HG03196 (cell line): Measurements from ENCODE around the gene CD2.

Experiments
- ATAC-seq: cut with Tn5 transposase; IDR thresholded peaks from one replicate; pipeline ENCODE4 v1.9.1; 2021; ENCODE audit not compliant: unreplicated experiment

CD2 gene

GRCh38 chr1:116754198-116754977 is at the start of gene CD2:
Gene CD2 (plus strand): TSS chr1:116754430. CDS start chr1:116754493, 63 bp downstream.
- no peak for ATAC-seq

GRCh38 chr1:116706123-116706522 is 48.1 kb upstream of the CD2 start:
- ATAC-seq = no peak

GRCh38 chr1:116706841-116707240 is 47.4 kb upstream of the CD2 start:
- no peak for ATAC-seq

GRCh38 chr1:116708255-116708900 is 45.9 kb upstream of the CD2 start:
- no peak for ATAC-seq

GRCh38 chr1:116709666-116710167 is 44.5 kb upstream of the CD2 start:
- ATAC-seq = no peak

GRCh38 chr1:116710420-116711262 is 43.6 kb upstream of the CD2 start:
- no peak for ATAC-seq

GRCh38 chr1:116711263-116711840 is 42.9 kb upstream of the CD2 start:
- no peak for ATAC-seq

- ATAC-seq = no peak
Observed at GRCh38 chr1:116712510-116712909, 41.7 kb upstream of the CD2 start.

GRCh38 chr1:116713474-116713873 is 40.8 kb upstream of the CD2 start:
- ATAC-seq = no peak

- no peak for ATAC-seq
Observed at GRCh38 chr1:116716391-116716790, 37.8 kb upstream of the CD2 start.

- no peak for ATAC-seq
Observed at GRCh38 chr1:116717318-116717717, 36.9 kb upstream of the CD2 start.

GRCh38 chr1:116720364-116721038 is 33.7 kb upstream of the CD2 start:
- no peak for ATAC-seq

- ATAC-seq = no peak
Observed at GRCh38 chr1:116721039-116721405, 33.2 kb upstream of the CD2 start.

GRCh38 chr1:116721451-116722007 is 32.7 kb upstream of the CD2 start:
- no peak for ATAC-seq

GRCh38 chr1:116722016-116722838 is 32.0 kb upstream of the CD2 start:
- ATAC-seq = no peak

GRCh38 chr1:116724765-116725375 is 29.4 kb upstream of the CD2 start:
- no peak for ATAC-seq

GRCh38 chr1:116725798-116726197 is 28.4 kb upstream of the CD2 start:
- no peak for ATAC-seq

- no peak for ATAC-seq
Observed at GRCh38 chr1:116726872-116727820, 27.1 kb upstream of the CD2 start.
